GM03348 (cell line): ENCODE measurements around the gene MRPS12.
"Not testable (repeated sequence)": the region's sequence is repeated elsewhere in the genome, so short reads cannot be mapped to it uniquely, and the experiment has no call there.

Experiments used
- DNase-seq: peaks from one replicate; pipeline ENCODE4 v3.0.0; 2012; ENCODE audit warnings: low spot score

Gene MRPS12

DNA sequence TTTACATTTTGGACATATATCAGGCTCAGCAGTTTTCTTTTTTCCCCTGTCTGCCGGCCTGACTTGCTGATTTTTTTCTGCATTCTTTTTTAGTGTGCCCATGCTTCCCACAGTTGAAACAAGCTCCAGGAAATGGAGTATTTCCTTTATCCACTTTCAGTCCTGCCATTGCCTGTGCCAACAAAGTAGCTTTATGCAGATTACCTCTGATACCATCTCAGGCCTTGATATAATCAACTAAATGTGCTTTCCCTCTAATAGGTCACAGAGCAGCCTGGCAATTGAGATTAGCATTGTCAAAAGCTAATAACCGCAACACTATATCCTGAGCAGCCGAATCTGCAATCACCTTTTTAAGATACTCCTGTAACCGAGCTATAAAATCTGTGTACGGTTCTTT is 9.2 kb downstream of the MRPS12 start:
- DNase-seq: no peak

DNA sequence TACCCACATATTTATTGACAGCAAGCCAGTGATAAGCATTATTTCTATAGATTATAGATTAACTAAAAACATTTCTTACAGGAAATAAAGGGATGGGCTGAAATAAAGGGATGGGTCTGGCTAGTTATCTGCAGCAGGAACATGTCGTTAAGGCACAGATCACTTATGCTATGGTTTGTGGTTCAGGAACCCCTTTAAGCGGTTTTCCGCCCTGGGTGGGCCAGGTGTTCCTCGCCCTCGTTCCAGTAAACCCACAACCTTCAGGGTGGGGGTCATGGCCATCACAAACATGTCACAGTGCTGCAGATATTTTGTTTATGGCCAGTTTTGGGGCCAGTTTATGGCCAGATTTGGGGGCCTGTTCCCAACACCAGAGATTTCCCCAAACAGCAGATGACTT is 10.7 kb downstream of the MRPS12 start:
- DNase-seq: not testable (repeated sequence)

DNA sequence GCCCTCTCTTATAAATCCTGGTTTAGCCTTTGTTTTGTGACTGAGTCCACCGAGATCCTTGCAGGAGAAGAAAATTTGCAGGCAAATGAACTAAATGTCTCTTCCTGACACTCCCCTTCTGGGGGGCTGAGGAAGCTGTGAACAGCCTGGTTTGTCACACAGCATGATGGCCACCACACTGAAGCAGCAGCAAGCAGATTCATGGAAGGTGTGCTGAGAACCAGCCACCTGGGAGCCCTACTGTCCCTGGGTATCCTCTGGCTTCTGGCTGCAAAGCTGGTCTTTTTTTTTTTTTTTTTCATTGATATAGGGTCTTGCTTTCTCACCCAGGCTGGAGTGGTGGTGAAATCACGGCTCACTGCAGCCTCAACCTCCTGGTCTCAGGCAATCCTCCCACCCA is 11.2 kb downstream of the MRPS12 start:
- DNase-seq: no peak

DNA sequence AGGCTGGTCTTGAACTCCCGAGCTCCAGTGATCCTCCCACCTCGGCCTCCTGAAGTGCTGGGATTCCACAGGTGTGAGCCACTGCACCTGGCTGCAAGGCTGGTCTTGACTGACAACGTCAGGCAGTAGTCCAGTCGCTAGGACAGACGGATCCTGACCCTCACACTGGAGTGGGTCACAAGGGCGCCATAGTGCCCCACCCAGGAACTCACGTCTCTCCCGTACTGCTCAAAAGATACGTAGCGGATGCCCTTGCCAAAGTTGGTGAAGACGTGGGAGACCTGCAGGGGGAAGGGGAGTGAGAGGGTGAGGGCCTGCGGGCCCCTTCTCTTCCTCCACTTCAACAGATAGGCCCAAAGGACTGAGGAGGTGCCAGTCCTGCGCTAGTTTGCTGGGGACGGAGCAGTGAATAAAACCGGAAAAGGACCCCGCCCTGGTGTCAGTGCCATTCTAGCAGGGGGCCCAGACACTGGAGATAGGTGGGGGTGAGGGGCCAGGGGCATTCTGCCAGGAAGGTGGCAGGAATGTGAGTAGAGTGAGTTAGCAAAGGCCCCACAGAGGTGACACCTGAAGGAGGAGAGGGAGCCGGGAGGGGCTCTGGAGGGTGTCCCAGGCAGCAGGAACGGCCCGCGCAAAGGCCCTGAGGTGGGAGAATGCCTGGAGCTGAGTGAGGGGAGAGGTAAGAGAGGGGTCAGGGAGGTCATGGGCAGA is 11.9 kb downstream of the MRPS12 start:
- no peak for DNase-seq

DNA sequence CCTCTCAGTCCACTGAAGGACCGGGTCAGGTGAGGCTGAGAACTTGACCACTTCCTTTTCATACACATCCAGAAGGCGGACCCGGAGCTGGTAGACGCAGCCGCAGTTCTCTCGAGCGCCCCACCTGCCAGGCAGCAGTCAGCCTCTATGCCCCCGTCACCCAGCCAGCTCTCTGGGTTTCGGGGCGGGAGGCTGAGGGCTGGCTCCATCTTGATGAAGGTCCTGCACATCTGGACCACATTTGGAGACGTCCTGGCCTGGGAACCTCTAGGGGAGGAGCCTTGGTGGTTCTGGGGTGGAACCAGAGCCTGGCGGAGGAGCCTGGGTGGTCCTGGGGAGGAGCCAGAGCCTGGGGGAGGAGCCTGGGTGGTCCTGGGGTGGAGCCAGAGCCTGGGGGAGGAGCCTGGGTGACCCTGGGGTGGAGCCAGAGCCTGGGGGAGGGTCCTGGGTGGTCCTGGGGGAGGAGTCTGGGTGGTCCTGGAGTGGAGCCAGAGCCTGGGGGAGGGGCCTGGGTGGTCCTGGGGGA is 14.3 kb downstream of the MRPS12 start:
- DNase-seq: no peak

DNA sequence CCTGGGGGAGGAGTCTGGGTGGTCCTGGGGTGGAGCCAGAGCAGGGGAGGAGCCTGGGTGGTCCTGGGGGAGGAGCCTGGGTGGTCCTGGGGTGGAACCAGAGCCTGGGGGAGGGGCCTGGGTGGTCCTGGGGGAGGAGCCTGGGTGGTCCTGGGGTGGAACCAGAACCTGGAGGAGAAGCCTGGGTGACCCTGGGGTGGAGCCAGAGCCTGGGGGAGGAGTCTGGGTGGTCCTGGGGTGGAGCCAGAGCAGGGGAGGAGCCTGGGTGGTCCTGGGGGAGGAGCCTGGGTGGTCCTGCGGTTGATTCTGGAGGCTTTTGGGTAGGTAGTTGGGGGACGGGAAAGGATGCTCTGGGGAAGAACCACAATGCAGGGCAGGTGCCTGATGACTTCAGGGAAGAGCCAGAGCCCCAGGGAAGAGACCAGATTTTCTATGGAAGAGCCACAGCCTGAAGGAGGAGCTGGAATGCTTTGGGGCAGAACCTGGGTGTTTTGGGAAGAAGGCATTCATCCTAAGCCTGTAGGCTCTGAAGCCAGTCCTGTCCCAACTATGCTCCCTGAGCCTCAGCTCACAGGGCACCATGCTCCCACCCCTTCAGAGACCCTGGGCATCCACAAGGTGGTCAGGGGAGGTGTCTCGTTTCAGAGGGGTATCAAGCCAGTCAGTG is 15.0 kb downstream of the MRPS12 start:
- DNase-seq: no peak

DNA sequence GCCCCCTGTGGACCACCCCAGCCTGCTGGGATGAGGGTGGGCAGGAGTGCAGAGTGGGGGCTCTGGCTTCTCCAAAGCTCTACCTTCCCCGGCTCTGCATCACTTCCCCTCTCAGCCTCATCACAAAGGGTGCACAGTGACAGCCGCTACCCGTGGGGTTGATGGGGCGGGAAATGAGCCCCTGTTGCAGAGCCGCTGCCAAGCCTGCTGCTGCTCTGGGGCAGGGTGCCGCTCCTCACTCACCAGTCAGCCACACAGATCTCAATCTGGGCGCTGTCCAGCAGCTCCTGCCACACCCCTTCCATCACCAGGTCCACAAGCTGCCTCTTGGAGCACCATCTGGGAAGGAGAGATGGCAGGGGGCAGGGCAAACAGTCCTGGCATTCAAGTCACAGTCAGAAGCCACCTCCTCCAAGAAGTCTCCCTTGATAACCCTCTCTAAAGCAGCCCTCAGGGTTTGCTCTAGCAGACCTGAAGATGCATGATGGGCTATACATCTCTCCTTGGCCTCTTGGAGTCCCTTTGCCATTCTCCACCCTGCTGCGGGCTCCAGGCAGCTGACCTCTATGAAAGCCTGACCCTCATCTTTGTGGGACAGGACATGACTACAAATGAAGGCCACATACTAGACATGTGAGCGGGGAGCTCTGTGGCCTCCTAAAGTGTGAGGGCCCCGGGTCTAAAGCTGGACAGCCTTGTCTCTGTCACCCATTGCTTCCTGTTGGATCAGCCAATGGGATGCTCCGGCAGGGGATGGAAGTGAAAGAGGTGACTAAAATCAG is 15.7 kb downstream of the MRPS12 start:
- no peak for DNase-seq

DNA sequence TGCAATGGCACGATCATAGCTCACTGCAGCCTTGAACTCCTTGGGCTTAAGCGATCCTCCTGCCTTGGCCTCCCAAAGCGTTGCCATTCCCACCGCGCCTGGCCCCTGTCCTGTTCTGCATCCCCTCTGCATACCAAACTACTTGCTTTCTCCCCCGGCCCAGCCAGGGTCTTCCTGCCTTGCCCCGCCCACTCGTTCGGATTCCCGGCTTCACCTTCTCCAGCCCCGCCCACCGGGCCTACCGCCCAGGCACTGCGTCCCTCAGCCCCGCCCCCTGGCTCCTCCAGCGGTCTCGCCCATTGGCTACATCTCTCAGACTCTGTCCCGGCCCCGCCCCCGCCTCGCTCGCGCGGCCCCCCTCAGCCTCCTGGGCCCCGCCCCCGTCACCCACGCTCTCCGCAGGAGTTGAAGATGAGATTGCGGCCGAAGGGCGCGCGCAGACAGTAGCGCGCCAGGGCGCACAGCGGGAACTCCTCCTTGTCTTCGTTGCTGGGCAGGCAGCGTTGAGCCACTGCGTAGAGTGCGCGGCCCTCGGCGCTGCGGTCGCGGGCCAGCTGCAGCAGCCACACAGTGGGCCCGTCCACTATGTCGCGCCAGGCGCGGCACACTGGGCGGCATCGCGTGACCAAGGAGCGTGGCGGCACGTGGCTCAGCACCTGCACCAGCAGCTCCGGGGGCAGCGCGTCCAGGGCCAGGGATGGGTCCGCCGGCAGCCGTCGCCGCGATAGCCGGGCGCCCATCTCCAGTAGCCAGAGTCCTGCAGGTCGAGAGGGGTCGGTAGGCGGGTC is 19.0 kb downstream of the MRPS12 start:
- peak; percentile 55 for DNase-seq

DNA sequence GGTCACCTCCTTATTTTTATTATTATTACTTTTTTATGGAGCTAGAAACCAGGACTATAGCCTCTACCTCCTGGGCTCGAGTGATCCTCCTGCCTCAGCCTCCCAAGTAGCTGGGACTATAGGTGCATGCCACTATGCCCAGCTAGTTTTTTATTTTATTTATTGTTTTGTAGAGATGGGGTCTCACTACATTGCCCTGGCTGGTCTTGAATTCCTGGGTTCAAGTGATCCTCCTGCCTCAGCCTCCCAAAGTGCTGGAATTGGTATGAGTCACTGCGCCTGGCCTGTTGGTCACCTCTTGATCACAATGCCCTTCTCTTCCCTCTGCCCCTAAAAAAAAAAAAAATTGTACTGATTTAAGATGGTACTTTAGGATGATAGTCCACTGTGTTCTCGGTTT is 20.4 kb downstream of the MRPS12 start:
- no peak for DNase-seq

DNA sequence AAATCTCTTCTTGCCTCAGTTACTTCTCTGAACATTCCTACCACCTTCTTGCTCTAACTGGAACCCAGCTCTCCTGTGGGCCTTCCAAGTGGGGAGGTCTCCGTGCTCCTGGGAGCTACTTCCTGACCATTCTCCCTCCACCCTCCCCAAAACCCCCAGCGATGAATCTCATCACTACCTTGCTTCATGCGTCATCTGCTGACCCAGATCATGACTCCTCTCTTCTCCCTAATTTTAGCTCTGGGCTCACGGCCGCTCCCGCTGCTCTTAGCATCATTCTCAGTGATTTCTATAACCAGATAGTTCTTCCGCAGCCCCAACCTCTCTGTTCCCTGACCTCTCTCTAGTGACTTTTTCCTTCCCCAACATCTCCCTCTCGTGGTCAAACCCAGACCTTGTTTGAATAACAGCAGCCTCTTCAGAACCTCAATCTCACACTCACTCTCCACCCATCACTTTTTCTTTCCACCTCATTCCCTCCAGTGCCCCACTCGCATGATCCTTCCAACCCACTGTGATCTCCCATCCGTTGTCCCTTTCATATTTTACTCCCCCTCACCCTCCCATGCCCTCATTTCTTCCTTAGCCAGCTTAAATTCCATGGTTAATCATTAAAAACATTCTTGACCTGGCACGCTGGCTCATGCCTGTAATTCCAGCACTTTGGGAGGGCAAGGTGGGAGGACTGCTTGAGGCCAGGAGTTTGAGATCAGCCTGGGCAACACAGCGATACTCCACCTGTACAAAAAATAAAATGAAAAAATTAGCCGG is 21.8 kb downstream of the MRPS12 start:
- DNase-seq: no peak

DNA sequence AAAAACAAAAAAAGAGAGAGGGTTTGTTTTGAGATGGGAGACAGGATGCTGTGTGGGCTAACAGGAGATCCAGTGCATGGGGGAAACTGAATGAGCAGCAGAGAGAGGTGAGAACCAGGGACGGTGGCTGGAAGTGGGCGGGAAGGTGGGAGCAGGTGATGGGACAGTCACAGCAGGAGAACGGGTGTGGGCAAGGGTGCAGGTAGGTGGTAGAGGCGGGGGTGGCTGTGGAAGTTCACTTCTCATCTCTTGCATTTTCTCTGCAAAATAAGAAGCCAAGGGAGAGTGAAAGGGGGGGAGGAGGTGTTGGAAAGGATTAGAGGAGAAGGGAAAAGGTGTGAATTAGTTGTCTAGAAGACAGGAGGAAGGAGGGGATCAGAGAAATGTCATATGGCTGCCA is 22.9 kb downstream of the MRPS12 start:
- DNase-seq: no peak

DNA sequence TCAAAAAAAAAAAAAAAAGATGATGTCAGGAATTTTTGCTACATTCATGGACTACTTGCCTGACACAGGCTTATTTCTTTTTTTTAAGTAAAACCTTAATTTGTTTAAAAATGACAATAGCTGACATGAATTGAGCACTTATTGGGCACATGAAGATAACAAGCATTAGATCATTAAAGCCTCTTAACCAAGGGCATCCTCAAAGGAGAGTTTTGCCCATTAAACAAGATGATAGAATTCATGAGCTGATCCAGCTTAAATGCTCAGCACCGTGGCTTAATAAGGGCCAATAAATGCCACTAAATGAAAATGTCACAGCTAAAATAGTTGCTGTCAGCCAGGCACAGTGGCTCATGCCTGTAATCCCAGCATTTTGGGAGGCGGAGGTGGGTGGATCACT is 25.5 kb downstream of the MRPS12 start:
- DNase-seq: no peak

DNA sequence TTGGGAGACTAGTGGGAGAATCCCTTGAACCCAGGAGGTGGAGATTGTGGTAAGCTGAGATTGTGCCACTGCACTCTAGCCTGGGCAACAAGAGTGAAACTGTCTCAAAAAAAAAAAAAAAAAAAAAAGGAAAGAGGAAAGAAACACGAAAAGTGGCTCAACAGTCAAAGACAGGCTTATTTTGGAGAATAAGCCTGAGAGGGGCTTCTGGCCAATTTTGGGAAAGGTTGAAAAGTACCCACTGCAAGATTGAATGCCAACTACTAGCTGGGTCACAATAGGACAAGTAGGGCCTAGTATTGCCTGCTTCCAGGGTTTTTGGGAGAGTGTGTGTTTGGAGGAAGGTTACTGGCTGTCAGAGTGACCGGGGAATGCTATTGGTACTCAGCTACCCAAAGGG is 27.6 kb downstream of the MRPS12 start:
- no peak for DNase-seq

DNA sequence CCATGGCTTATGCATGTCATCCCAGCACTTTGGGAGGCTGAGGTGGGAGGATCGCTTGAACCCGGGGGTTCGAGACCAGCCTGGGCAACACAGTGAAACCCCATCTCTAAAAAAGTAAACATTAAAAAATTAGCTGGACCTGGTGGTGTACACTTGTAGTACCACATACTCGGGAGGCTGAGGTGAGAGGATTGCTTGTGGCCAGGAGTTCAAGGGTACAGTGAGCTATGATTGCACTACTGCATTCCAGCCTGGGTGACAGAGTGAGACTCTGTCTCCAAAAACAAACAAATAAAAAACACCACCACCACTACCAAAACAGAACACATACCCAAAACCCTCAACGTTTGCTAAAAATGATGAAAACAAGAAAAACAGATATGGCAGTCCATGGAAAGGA is 28.9 kb downstream of the MRPS12 start:
- no peak for DNase-seq

DNA sequence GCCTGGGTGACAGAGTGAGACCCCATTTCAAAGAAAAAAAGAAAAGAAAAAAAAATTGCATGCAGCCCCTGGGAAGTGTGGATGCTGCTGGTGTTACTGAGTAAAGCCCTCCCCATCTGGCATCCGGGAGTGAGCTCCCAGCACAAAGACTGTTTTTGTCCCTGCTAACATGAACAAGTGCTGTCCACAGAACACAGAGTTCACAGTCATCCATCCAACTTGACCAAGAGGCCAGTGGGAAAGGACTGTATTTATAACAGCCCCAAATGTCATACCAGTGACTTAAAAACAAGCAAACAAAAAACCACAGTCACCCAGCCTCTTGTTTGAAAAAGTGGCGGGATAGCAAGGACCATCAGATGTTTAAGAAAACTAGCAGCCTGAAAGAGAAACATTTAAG is 34.0 kb downstream of the MRPS12 start:
- DNase-seq: no peak

DNA sequence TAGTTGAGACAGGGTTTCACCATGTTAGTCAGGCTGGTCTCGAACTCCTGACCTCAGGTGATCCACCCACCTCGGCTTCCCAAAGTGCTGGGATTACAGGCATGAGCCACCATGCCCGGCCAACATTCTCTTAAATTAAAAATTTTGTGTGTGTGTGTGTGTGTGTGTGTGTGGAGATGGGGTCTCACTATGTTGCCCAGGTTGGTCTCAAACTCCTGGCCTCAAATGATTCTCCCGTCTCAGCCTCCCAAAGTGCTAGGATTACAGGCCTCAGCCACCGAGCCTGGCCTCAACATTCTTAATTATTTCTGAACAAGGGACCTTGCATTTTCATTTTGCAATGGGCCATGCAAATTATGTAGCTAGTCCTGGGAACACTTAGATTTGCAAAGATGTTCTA is 35.4 kb downstream of the MRPS12 start:
- DNase-seq: not testable (repeated sequence)

DNA sequence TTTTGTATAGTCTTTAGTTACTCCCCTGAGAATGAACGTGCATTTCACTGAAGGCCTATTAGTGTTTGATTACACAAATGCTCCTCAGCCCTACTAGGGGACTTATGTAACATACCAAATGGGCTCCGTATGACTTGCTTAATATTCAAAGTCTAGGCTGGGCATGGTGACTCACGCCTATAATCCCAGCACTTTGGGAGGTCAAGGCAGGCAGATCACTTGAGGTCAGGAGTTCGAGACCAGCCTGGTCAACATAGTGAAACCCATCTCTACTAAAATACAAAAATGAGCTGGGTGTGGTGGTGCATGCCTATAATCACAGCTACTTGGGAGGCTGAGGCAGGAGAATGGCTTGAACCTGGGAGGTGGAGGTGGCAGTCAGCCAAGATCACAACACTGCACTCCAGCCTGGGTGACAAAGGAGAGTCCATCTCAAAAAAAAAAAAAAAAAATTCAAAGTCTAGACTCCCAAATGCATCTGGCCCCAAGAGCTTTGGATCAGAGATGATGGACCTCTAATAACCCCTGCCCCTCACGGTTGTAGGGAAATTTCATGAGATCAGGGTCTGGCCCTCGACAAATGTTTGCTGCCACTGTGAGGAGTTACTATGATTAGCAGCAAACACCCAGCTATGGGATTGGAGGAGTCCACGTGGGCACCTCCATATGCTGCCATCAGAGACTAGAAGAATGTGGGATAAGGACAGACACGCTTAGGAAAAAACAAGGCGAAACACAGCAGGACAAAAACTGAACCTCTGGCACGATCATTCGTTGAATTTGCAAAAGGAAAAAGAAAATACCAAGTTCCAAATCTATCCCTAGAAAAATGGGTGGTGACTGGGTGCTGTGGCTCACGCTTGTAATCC is 40.2 kb downstream of the MRPS12 start:
- no peak for DNase-seq

DNA sequence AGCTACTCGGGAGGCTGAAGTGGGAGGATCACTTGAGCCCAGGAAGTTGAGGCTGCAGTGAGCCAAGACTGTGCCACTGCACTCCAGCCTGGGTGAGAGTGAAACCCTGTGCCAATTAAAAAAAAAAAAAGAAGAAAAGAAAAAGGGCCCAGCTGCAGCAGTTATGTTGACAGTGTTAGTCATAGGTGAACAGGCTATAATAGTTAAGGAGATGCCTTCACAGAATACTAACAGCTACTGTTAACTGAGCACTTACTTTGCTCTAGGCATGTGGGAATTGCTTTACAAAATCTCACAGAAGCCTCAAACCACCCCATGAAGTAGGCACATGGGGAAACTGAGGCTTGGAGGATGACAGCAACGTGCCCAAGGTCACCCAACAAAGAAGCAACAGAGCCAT is 40.9 kb downstream of the MRPS12 start:
- no peak for DNase-seq

DNA sequence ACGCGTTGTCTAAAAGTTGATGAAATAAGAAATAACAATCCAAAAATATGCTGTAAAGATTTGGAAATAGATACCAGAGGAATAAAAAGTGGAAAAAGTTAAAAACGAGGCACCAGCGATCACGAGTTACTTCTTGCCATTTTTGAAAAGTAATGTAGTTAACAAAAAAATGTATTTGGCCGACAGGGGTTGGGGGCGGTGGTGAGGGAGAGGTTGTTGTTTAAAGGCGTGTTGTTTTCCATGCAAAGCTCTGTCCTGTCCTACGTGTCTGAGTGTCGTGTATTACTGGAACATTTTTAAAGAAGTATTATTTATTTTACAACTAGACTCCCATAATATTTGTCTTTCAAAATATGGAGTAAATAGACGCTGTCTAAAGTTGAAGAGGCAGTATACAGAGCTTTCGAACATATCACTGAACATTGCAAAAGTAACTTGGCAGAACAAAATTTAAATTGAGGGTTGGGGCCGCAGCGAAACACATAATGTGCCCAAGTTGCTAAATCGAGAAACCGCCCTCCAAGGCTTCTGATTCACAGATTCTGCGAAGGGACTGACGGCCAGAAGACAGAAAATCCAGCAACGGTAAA is 44.0 kb downstream of the MRPS12 start:
- DNase-seq: peak; percentile 40
